K562 (cell line): ENCODE data around the gene YWHAB. TPM values are rescaled to one million over a fixed set of nuclear protein-coding genes. Genes with fewer than 3 reads are reported as not detected.

Source experiments
- ATF7 ChIP-seq: fragments of 450-650 bp; IDR thresholded peaks from 2 replicates; pipeline ENCODE4 v1.7.1; 2014; ENCODE audit warnings: mild to moderate bottlenecking, moderate library complexity
- KAT7 ChIP-seq: sonication (generic); formaldehyde crosslinking; IDR thresholded peaks from 2 replicates; pipeline ENCODE4 v1.8.0; 2022; ENCODE audit warnings: missing genetic modification reagents, mild to moderate bottlenecking, borderline replicate concordance
- MTA3 ChIP-seq: fragments of 450-650 bp; formaldehyde crosslinking; IDR thresholded peaks from 2 replicates; pipeline ENCODE4 v1.6.1; 2017; ENCODE audit warnings: mild to moderate bottlenecking, borderline replicate concordance
- MYC ChIP-seq, 2 experiments: fragments of 250-450 bp in 1 of 2; sonication (Bioruptor Pico) in 1 of 2; IDR thresholded peaks; 2 replicates each; pipeline versions ENCODE4 v1.5.1 to v1.6.1; 2012 to 2021; ENCODE audit warnings: low read depth in 2 of 2, borderline replicate concordance in 1 of 2, improper control_type of control experiment in 1 of 2, low read length in 1 of 2, mild to moderate bottlenecking in 1 of 2, moderate library complexity in 1 of 2
- NRF1 ChIP-seq, 2 experiments: fragments of 450-650 bp; IDR thresholded peaks in 1 of 2; conservative IDR thresholded peaks in 1 of 2; 2 replicates each; pipeline ENCODE4 v1.6.1; 2014; ENCODE audit warnings: mild to moderate bottlenecking in 2 of 2
- VEZF1 ChIP-seq: fragments of 200-800 bp; sonication (Bioruptor generic); IDR thresholded peaks from 2 replicates; pipeline ENCODE4 v1.6.1; 2017; ENCODE audit warnings: missing genetic modification characterization, missing compliant biosample characterization
- ZBTB7A ChIP-seq: IDR thresholded peaks from 2 replicates; pipeline ENCODE4 v1.6.1; 2011; ENCODE audit warnings: low read depth, mild to moderate bottlenecking, low read length, moderate library complexity, borderline replicate concordance; ENCODE audit not compliant: control insufficient read depth
- ZNF644 ChIP-seq: fragments of 200-800 bp; sonication (Bioruptor generic); IDR thresholded peaks from 2 replicates; pipeline ENCODE4 v1.6.1; 2016; ENCODE audit warnings: low read depth, missing genetic modification characterization, missing compliant biosample characterization
- polyA plus RNA-seq, 8 experiments: library from polyadenylated mRNA; depleted of rRNA in 4 of 8; stranded (reverse) in 5 of 8; unstranded in 3 of 8; fragments of >200 nt; fragmentation: Nextera tagmentation in 2 of 8; fragmentation: Illumina TruSeq in 1 of 8; extraction: Ambion mirVana in 2 of 8; extraction: Trizol in 1 of 8; gene quantifications; 2 replicates each; pipeline versions ENCODE4 v1.2.1 to v1.2.3, GENCODE V29; 2011 to 2014; ENCODE audit warnings: inconsistent platforms in 1 of 8, missing spikeins in 1 of 8
- total RNA-seq, 7 experiments: library from RNA; depleted of rRNA in 6 of 7; stranded (reverse); fragments of >200 nt in 6 of 7; fragmentation: Illumina TruSeq in 2 of 7; extraction: Trizol in 2 of 7; gene quantifications; 2 replicates each; pipeline versions ENCODE4 v1.2.1 to v1.2.3, GENCODE V29; 2011 to 2021; ENCODE audit warnings: low replicate concordance in 1 of 7
- TF ChIP-seq, protein P1 (sequence below): sonication (generic); formaldehyde crosslinking; IDR thresholded peaks from 2 replicates; pipeline ENCODE4 v1.8.0; 2023; ENCODE audit warnings: mild to moderate bottlenecking, missing genetic modification reagents
- TF ChIP-seq, protein P2 (sequence below): sonication (generic); formaldehyde crosslinking; IDR thresholded peaks from 2 replicates; pipeline ENCODE4 v1.8.0; 2022; ENCODE audit warnings: missing genetic modification reagents, mild to moderate bottlenecking, moderate library complexity, borderline replicate concordance
- TF ChIP-seq, protein P3 (sequence below): sonication (generic); formaldehyde crosslinking; IDR thresholded peaks from 2 replicates; pipeline ENCODE4 v1.8.0; 2023; ENCODE audit warnings: missing genetic modification reagents, mild to moderate bottlenecking, borderline replicate concordance

YWHAB gene
- total and polyA plus RNA-seq, 9 of the 15 experiments (the other 6 are each of a cell fraction or from before 2014, with no cell fraction given): 60.6 to 185 (median 96.1) TPM

GRCh38 chr20:44909872-44910689 lies 24.6 kb downstream of the YWHAB start, which contains the start of gene PABPC1L (continued):
- TF ChIP-seq, protein P1, sequence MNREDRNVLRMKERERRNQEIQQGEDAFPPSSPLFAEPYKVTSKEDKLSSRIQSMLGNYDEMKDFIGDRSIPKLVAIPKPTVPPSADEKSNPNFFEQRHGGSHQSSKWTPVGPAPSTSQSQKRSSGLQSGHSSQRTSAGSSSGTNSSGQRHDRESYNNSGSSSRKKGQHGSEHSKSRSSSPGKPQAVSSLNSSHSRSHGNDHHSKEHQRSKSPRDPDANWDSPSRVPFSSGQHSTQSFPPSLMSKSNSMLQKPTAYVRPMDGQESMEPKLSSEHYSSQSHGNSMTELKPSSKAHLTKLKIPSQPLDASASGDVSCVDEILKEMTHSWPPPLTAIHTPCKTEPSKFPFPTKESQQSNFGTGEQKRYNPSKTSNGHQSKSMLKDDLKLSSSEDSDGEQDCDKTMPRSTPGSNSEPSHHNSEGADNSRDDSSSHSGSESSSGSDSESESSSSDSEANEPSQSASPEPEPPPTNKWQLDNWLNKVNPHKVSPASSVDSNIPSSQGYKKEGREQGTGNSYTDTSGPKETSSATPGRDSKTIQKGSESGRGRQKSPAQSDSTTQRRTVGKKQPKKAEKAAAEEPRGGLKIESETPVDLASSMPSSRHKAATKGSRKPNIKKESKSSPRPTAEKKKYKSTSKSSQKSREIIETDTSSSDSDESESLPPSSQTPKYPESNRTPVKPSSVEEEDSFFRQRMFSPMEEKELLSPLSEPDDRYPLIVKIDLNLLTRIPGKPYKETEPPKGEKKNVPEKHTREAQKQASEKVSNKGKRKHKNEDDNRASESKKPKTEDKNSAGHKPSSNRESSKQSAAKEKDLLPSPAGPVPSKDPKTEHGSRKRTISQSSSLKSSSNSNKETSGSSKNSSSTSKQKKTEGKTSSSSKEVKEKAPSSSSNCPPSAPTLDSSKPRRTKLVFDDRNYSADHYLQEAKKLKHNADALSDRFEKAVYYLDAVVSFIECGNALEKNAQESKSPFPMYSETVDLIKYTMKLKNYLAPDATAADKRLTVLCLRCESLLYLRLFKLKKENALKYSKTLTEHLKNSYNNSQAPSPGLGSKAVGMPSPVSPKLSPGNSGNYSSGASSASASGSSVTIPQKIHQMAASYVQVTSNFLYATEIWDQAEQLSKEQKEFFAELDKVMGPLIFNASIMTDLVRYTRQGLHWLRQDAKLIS (CRISPR knock-in tag): peak; percentile 41; the same call in 1 of the 2 replicates
- TF ChIP-seq MYC (IDR thresholded peaks at IDR 0.05; ENCODE audit: low read depth, low read length): peak; percentile 68; the same call in 1 of the 2 replicates
- TF ChIP-seq MYC (CRISPR knock-in tag; IDR thresholded peaks at IDR 0.05; ENCODE audit: borderline replicate concordance, low read depth): no peak
- TF ChIP-seq NRF1 (conservative IDR thresholded peaks at IDR 0.05 in 1 of 2, IDR thresholded peaks at IDR 0.05 in 1 of 2): peak; percentile 76 to 79
- peak; percentile 68 for TF ChIP-seq VEZF1 (CRISPR knock-in tag)
- 0 out of 2 replicates have a peak, but pooled peaks have one; percentile 41 for TF ChIP-seq MTA3
- TF ChIP-seq ATF7: peak; percentile 25; the same call in 1 of the 2 replicates
- peak; percentile 50; the same call in 1 of the 2 replicates for TF ChIP-seq KAT7 (CRISPR knock-in tag)
- TF ChIP-seq, protein P2, sequence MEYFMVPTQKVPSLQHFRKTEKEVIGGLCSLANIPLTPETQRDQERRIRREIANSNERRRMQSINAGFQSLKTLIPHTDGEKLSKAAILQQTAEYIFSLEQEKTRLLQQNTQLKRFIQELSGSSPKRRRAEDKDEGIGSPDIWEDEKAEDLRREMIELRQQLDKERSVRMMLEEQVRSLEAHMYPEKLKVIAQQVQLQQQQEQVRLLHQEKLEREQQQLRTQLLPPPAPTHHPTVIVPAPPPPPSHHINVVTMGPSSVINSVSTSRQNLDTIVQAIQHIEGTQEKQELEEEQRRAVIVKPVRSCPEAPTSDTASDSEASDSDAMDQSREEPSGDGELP: peak; percentile 50; the same call in 1 of the 2 replicates
- TF ChIP-seq ZNF644: no peak
- peak; percentile 49; the same call in 1 of the 2 replicates for TF ChIP-seq ZBTB7A
- TF ChIP-seq, protein P3, sequence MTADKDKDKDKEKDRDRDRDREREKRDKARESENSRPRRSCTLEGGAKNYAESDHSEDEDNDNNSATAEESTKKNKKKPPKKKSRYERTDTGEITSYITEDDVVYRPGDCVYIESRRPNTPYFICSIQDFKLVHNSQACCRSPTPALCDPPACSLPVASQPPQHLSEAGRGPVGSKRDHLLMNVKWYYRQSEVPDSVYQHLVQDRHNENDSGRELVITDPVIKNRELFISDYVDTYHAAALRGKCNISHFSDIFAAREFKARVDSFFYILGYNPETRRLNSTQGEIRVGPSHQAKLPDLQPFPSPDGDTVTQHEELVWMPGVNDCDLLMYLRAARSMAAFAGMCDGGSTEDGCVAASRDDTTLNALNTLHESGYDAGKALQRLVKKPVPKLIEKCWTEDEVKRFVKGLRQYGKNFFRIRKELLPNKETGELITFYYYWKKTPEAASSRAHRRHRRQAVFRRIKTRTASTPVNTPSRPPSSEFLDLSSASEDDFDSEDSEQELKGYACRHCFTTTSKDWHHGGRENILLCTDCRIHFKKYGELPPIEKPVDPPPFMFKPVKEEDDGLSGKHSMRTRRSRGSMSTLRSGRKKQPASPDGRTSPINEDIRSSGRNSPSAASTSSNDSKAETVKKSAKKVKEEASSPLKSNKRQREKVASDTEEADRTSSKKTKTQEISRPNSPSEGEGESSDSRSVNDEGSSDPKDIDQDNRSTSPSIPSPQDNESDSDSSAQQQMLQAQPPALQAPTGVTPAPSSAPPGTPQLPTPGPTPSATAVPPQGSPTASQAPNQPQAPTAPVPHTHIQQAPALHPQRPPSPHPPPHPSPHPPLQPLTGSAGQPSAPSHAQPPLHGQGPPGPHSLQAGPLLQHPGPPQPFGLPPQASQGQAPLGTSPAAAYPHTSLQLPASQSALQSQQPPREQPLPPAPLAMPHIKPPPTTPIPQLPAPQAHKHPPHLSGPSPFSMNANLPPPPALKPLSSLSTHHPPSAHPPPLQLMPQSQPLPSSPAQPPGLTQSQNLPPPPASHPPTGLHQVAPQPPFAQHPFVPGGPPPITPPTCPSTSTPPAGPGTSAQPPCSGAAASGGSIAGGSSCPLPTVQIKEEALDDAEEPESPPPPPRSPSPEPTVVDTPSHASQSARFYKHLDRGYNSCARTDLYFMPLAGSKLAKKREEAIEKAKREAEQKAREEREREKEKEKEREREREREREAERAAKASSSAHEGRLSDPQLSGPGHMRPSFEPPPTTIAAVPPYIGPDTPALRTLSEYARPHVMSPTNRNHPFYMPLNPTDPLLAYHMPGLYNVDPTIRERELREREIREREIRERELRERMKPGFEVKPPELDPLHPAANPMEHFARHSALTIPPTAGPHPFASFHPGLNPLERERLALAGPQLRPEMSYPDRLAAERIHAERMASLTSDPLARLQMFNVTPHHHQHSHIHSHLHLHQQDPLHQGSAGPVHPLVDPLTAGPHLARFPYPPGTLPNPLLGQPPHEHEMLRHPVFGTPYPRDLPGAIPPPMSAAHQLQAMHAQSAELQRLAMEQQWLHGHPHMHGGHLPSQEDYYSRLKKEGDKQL (CRISPR knock-in tag): no peak
